GM23338 (cell line): ENCODE measurements around the gene FCN1. TPM values are rescaled to one million over a fixed set of nuclear protein-coding genes. Genes with fewer than 3 reads are reported as not detected.

Experiments used
- ATAC-seq: fragments of 200-7000 bp; cut with Tn5 transposase; 3 replicates; pipeline ENCODE4 v1.9.1; 2020
- DNase-seq: peaks from one replicate; pipeline ENCODE4 v3.0.0-alpha.2; 2015; ENCODE audit warnings: low spot score
- H2AFZ ChIP-seq: fragments of 200-600 bp; sonication (generic); 2 replicates; pipeline ENCODE4 v1.8.0; 2016; ENCODE audit warnings: antibody characterized with exemption, mild to moderate bottlenecking, moderate library complexity
- H3F3A ChIP-seq: fragments of 200-600 bp; sonication (generic); replicated peaks from 2 replicates; pipeline ENCODE4 v1.8.0; 2017; ENCODE audit warnings: antibody characterized with exemption, mixed run types, low read depth
- H3K27ac ChIP-seq: fragments of 200-600 bp; sonication (generic); 2 replicates; pipeline ENCODE4 v1.6.1; 2016; ENCODE audit warnings: low read depth
- H3K27me3 ChIP-seq: fragments of 200-600 bp; sonication (generic); 2 replicates; pipeline ENCODE4 v1.8.0; 2016; ENCODE audit warnings: mild to moderate bottlenecking, mixed run types, moderate library complexity; ENCODE audit not compliant: insufficient read depth
- H3K36me3 ChIP-seq: fragments of 200-600 bp; sonication (generic); 2 replicates; pipeline ENCODE4 v1.8.0; 2016; ENCODE audit warnings: mild to moderate bottlenecking; ENCODE audit not compliant: insufficient read depth
- H3K4me1 ChIP-seq: fragments of 200-600 bp; sonication (generic); 2 replicates; pipeline ENCODE4 v1.8.0; 2016; ENCODE audit warnings: mild to moderate bottlenecking, moderate library complexity; ENCODE audit not compliant: insufficient read depth
- H3K4me2 ChIP-seq: fragments of 200-600 bp; sonication (generic); 2 replicates; pipeline ENCODE4 v1.7.1; 2017; ENCODE audit warnings: mixed run types
- H3K4me3 ChIP-seq: fragments of 200-600 bp; sonication (generic); 2 replicates; pipeline ENCODE4 v1.6.1; 2016; ENCODE audit warnings: mixed run types
- H3K79me2 ChIP-seq: fragments of 200-600 bp; sonication (generic); replicated peaks from 2 replicates; pipeline ENCODE4 v1.8.0; 2017; ENCODE audit warnings: mild to moderate bottlenecking; ENCODE audit not compliant: insufficient read depth
- H3K9me2 ChIP-seq: fragments of 200-600 bp; sonication (generic); 2 replicates; pipeline ENCODE4 v1.8.0; 2017; ENCODE audit not compliant: insufficient read depth
- H4K20me1 ChIP-seq: fragments of 200-600 bp; sonication (generic); replicated peaks from 2 replicates; pipeline ENCODE4 v1.8.0; 2017; ENCODE audit warnings: mild to moderate bottlenecking; ENCODE audit not compliant: insufficient read depth
- H3K27ac Mint-ChIP-seq: 2 replicates; pipeline ENCODE4 v1.8.0; 2020; ENCODE audit warnings: inconsistent platforms, mild to moderate bottlenecking, moderate library complexity, mixed read lengths
- H3K27me3 Mint-ChIP-seq: 3 replicates; pipeline ENCODE4 v1.8.0; 2022; ENCODE audit warnings: low read depth, mild to moderate bottlenecking, moderate library complexity, mixed read lengths, inconsistent platforms; ENCODE audit not compliant: insufficient read depth, poor library complexity
- H3K36me3 Mint-ChIP-seq: 3 replicates; pipeline ENCODE4 v1.8.0; 2021; ENCODE audit warnings: low read depth, mild to moderate bottlenecking, inconsistent platforms, moderate library complexity, mixed read lengths
- H3K4me1 Mint-ChIP-seq: 3 replicates; pipeline ENCODE4 v1.8.0; 2020; ENCODE audit warnings: mild to moderate bottlenecking, inconsistent platforms, mixed read lengths
- H3K4me3 Mint-ChIP-seq: 3 replicates; pipeline ENCODE4 v1.8.0; 2021; ENCODE audit warnings: moderate library complexity, mild to moderate bottlenecking, inconsistent platforms, mixed read lengths
- H3K9me3 Mint-ChIP-seq: 3 replicates; pipeline ENCODE4 v1.8.0; 2020; ENCODE audit warnings: moderate library complexity, mild to moderate bottlenecking, inconsistent platforms, mixed read lengths
- EZH2phosphoT487 ChIP-seq: fragments of 200-600 bp; sonication (generic); IDR thresholded peaks from one replicate; pipeline ENCODE4 v1.8.1; 2018; ENCODE audit warnings: antibody characterized with exemption; ENCODE audit not compliant: unreplicated experiment
- JUNB ChIP-seq: IDR thresholded peaks from one replicate; pipeline ENCODE4 v1.6.1; 2016; ENCODE audit warnings: antibody characterized with exemption; ENCODE audit not compliant: unreplicated experiment
- REST ChIP-seq: IDR thresholded peaks from one replicate; pipeline ENCODE4 v1.6.1; 2018; ENCODE audit warnings: antibody characterized with exemption; ENCODE audit not compliant: unreplicated experiment
- STAT1 ChIP-seq: IDR thresholded peaks from one replicate; pipeline ENCODE4 v1.6.1; 2016; ENCODE audit warnings: antibody characterized with exemption; ENCODE audit not compliant: unreplicated experiment
- ZNF114 ChIP-seq: fragments of 250-450 bp; sonication (Bioruptor Pico); IDR thresholded peaks from 2 replicates; pipeline ENCODE4 v1.5.0; 2020; ENCODE audit warnings: mild to moderate bottlenecking, moderate library complexity
- ZNF331 ChIP-seq: fragments of 250-450 bp; sonication (Bioruptor Pico); IDR thresholded peaks from 2 replicates; pipeline ENCODE4 v1.5.0; 2020; ENCODE audit warnings: low read depth, mild to moderate bottlenecking, moderate library complexity
- ZNF462 ChIP-seq: fragments of 250-450 bp; sonication (Bioruptor Pico); IDR thresholded peaks from 2 replicates; pipeline ENCODE4 v1.5.0; 2020; ENCODE audit warnings: mild to moderate bottlenecking, moderate library complexity
- polyA plus RNA-seq: library from polyadenylated mRNA; unstranded; fragments of >200 nt; fragmentation: Nextera tagmentation; extraction: Ambion mirVana; gene quantifications from 2 replicates; pipeline ENCODE4 v1.2.1, GENCODE V29; 2016
- total RNA-seq: library from RNA; depleted of rRNA; stranded (reverse); fragments of >200 nt; shearing (Covaris generic); gene quantifications from 2 replicates; pipeline ENCODE4 v1.2.3, GENCODE V29; 2014

FCN1 gene
- total and polyA plus RNA-seq, 2 experiments from 2014 or later = not detected

- TF ChIP-seq ZNF462 (CRISPR knock-in tag) = no peak
- TF ChIP-seq EZH2phosphoT487 = no peak
- no peak for TF ChIP-seq JUNB
- no peak for TF ChIP-seq STAT1
Measured at GRCh38 chr9:134892221-134892620, 25.5 kb downstream of the FCN1 start (continued).

GRCh38 chr9:134891713-134892112 lies 26.0 kb downstream of the FCN1 start:
- H3K4me1 ChIP-seq = no peaks in the 10 kb centered on the region
- H3K36me3 ChIP-seq = no peaks in the 10 kb centered on the region
- no peaks in the 10 kb centered on the region for H3K27me3 Mint-ChIP-seq
- no peak overlapping the region for H3K4me2 ChIP-seq
- no peak overlapping the region for H3K27ac ChIP-seq
- no peak overlapping the region for H3K27ac Mint-ChIP-seq
- no peaks in the 10 kb centered on the region for H3K9me2 ChIP-seq
- no peaks in the 10 kb centered on the region for H3F3A ChIP-seq
- H3K4me1 Mint-ChIP-seq = no peaks in the 10 kb centered on the region
- no peak for ATAC-seq
- H3K79me2 ChIP-seq = no peaks in the 10 kb centered on the region
- peaks cover 11% of the 10 kb centered on the region; the same call in 1 of the 3 replicates for H3K36me3 Mint-ChIP-seq
- H3K9me3 Mint-ChIP-seq = peaks cover 21% of the 10 kb centered on the region
- no peak overlapping the region for H3K4me3 Mint-ChIP-seq
- no peaks in the 10 kb centered on the region for H3K27me3 ChIP-seq
- H3K4me3 ChIP-seq = no peak overlapping the region
- no peak for DNase-seq
- no peaks in the 10 kb centered on the region for H4K20me1 ChIP-seq
- H2AFZ ChIP-seq = no peak overlapping the region
- TF ChIP-seq ZNF331 (no peak), STAT1 (no peak), JUNB (no peak), EZH2phosphoT487 (no peak), REST (no peak), ZNF114 (CRISPR knock-in tag) (no peak)
